ENCODE results near the gene CADM1.

CADM1 gene

DNA sequence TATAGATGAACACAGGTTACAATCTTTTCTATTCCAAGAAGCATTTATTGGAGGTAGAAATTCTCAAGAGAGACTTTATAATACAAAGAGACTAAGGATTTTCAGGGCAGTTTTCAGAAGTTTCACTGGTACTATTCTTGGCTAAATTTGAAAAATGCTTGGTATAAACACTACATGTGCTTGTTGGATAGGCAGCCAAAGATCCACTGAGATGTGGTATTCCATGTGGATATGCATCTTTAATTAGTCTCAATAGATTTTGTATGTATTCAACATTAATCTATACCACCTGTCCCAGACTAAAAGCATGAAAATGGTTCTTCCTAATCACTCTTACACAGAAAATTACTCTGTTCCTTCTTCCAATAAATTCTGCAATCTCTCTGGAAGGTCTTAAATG, 232.6 kb downstream of the CADM1 start:
- DNase-seq (ENCODE audit: low spot score): no peak
- TF ChIP-seq, protein P1, sequence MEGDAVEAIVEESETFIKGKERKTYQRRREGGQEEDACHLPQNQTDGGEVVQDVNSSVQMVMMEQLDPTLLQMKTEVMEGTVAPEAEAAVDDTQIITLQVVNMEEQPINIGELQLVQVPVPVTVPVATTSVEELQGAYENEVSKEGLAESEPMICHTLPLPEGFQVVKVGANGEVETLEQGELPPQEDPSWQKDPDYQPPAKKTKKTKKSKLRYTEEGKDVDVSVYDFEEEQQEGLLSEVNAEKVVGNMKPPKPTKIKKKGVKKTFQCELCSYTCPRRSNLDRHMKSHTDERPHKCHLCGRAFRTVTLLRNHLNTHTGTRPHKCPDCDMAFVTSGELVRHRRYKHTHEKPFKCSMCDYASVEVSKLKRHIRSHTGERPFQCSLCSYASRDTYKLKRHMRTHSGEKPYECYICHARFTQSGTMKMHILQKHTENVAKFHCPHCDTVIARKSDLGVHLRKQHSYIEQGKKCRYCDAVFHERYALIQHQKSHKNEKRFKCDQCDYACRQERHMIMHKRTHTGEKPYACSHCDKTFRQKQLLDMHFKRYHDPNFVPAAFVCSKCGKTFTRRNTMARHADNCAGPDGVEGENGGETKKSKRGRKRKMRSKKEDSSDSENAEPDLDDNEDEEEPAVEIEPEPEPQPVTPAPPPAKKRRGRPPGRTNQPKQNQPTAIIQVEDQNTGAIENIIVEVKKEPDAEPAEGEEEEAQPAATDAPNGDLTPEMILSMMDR (IDR thresholded peaks at IDR 0.05; ENCODE audit: extremely low read depth, missing control alignments): no peak

DNA sequence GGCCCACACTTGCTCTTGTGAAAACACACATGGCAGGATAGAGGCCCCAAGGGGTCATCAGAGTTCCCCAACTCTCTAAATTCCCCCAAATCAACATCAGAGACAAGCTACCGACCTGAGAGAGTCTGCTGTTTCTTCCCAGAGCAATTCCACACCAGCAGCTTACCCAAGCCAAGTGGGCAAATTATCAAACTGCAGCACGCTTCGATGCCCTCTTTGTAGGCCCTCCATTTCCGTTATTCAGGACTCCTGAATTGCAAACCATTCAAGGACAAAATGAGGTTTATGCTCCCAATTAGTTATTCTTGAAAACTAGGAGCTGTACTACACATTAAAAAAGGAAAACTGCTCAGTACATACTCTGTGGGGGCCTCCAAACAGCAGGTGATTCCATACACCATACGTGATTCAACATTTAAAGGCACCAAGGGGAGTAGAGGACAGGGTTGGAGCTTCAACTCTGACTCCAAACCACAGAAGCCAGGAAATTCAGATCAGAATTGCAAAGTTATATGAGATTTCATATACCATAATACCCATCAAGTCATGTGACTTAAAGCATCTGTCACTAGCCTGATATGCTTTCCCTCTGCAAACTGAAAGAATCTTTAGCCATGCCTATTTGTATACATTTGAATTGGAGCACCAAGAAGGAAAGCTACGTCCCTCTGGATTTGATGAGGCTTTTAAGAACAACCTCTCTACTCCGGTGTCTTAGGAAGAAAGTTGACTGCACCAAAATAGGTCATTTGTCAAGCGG, 234.8 kb downstream of the CADM1 start:
- TF ChIP-seq, protein P1 (IDR thresholded peaks at IDR 0.05; ENCODE audit: extremely low read depth, missing control alignments): no peak
- no peak for DNase-seq (ENCODE audit: low spot score)

DNA sequence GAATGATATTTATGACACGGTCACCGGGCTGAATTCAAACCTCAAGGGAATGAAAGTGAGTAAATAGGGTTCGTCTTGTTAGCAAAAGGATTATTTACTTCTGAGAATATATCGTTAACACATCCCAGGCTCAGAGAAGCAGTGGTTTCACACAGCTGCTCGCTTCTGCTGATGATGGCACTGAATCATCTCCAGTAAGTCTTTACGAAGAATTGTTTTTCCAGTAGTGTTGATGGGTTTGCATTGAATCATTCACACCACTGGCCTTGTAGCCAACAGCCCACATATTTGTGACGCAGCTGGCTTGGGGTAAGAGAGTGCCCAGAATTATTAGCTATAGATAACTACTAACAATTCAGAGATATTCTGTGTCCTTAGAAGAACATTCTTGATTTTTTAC, 236.3 kb downstream of the CADM1 start:
- no peak for DNase-seq (ENCODE audit: low spot score)
- TF ChIP-seq, protein P1 (IDR thresholded peaks at IDR 0.05; ENCODE audit: extremely low read depth, missing control alignments): no peak

DNA sequence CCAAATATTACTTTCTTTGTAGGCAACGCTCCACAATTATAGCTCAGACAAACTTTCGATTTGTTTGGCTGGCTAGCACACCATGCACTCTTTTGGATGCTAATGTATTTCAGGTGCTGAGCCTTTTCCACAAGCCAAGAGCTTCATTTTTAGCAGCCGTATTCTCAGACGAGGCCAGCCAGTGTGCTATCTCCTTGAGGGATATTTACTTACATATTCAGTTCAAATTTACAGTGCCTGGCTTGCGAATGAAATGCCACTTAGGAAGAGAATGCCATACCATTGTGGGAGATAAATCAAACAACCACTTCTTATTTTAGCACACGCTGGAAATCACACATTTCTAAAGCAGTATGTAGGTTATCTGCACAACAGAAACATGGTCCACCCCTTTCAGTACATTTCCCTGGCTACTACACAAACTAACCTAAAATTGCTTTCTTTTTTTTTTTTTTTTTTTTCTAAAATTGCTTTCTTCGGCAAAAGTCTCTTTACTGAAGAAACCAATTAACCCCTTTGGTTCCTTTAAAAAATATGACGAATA, 236.9 kb downstream of the CADM1 start:
- TF ChIP-seq, protein P1 (IDR thresholded peaks at IDR 0.05; ENCODE audit: extremely low read depth, missing control alignments): no peak

DNA sequence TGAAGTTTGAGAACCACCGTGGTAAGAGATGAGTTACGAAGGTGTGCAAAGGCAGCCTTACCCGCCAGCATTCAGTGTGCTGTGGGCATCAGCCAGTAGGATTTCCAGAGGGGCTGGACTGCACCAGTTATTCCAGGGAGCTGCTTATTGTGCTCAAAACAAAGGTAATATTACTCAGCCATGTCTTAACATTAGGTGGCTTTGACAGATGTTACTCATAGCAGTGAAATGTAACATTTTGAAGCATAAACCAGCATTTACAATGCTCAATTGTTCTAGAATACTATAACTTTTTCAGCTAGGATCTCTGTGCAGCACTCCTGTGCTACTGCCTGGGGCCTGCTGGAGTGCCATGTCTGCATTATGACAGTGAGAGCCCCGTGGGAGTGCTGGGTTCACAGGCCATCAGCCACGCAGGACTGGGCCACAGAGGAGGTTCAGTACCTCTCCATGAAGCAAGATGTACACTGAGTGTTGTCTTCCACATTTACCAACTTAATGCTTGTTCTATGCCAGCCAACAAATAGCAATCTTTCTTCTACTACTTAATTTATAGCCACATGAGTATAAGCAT, 238.1 kb downstream of the CADM1 start:
- no peak for DNase-seq (ENCODE audit: low spot score)
- TF ChIP-seq, protein P1 (IDR thresholded peaks at IDR 0.05; ENCODE audit: extremely low read depth, missing control alignments): no peak

More for the DNA sequence above, 236.9 kb downstream of the CADM1 start:
- no peak for DNase-seq (ENCODE audit: low spot score)

DNA sequence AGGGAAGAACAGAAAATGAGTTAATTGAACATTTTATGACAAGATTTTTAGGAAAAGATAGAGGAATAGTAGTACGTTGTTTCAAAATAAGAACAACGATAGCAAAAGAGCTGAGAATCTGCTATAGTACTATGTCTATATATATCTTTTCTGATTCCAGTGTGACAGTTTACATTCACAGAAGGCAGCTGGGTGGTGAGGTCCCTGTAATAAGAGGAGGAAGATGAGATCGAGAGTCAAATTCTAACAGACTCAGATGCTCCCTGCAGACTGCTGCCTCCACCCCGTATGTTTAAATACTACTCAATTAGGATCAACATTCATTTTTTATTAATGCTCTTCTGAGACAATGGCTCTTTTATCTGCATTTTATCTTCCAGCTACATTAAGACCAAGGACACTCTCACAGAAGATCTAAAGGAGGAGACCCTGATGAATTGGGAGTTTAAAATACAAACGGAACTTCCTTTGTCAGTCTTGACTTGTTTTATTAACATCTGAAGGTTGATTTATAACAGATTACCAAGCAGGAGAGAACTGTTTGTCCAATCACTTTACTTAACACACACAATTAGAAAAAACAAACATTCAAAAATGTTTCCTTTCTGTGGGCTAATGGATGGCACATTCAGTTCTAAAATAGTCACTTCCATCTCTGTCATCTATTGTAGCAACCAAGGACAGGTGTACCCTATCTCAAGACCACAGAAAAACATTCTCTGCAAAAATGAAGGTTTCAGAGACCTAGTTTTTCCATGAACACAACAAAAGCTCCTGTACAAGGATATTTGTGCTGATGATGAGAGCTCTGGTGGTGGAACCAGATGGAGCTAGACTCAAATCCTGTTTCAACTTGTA, 240.2 kb downstream of the CADM1 start:
- no peak for DNase-seq (ENCODE audit: low spot score)
- TF ChIP-seq, protein P1 (IDR thresholded peaks at IDR 0.05; ENCODE audit: extremely low read depth, missing control alignments): no peak

Data from GM20000 (cell line).